GM12865 (cell line): ENCODE measurements around the gene PLXDC2.

Experiments used
- DNase-seq: peaks from one replicate; pipeline ENCODE4 v3.0.0; 2010; ENCODE audit warnings: low read depth
- H3K4me3 ChIP-seq: 2 replicates; pipeline ENCODE4 v1.5.1; 2011; ENCODE audit warnings: mild to moderate bottlenecking, low read depth, low read length, control low read depth
- TF ChIP-seq, protein P1 (sequence below): IDR thresholded peaks from 2 replicates; pipeline ENCODE4 v1.5.1; 2011; ENCODE audit warnings: low read length, control low read depth, low read depth, inconsistent platforms; ENCODE audit not compliant: insufficient read depth; ENCODE audit errors: missing control alignments

The PLXDC2 gene

DNA sequence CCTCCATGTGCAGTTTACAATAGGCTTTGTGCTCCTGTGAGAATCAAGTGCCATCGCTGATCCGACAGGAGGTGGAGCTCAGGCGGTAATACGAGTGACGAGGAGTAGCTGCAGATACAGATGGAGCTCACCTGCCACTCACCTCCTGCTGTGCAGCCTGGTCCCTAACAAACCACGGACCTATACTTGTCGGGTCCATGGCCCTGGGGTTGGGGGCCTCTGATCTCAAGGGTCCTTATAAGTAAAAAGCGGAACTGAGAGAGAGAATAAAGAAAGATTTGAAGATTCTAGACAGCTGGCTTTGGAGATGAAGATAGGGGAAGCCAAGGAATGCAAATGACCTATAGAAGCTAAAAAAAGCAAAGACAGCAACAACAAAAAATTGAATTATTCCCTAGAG is 130.6 kb downstream of the PLXDC2 start:
- peak; percentile 37 for DNase-seq
- TF ChIP-seq, protein P1, sequence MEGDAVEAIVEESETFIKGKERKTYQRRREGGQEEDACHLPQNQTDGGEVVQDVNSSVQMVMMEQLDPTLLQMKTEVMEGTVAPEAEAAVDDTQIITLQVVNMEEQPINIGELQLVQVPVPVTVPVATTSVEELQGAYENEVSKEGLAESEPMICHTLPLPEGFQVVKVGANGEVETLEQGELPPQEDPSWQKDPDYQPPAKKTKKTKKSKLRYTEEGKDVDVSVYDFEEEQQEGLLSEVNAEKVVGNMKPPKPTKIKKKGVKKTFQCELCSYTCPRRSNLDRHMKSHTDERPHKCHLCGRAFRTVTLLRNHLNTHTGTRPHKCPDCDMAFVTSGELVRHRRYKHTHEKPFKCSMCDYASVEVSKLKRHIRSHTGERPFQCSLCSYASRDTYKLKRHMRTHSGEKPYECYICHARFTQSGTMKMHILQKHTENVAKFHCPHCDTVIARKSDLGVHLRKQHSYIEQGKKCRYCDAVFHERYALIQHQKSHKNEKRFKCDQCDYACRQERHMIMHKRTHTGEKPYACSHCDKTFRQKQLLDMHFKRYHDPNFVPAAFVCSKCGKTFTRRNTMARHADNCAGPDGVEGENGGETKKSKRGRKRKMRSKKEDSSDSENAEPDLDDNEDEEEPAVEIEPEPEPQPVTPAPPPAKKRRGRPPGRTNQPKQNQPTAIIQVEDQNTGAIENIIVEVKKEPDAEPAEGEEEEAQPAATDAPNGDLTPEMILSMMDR = no peak
- no peak overlapping the region for H3K4me3 ChIP-seq

DNA sequence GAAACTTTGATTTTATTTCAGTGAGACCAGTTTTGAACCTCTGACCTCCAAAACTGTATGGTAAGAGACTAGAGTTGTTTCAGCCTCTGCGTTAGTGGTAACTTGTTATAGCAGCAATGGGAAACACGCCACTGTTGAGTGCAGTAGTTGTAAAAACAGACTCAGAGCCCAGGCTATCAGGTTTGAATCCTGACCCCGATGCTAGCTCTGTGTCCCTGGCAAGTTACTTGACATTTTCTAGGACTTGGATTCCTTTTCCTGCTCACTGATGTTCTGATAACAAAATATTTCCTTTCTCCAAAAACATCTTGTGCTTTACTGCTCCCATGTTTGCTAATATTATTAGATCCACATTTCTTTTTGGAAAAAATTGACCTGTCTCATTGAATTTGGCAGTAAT is 131.0 kb downstream of the PLXDC2 start:
- TF ChIP-seq, protein P1 = no peak
- DNase-seq = no peak

DNA sequence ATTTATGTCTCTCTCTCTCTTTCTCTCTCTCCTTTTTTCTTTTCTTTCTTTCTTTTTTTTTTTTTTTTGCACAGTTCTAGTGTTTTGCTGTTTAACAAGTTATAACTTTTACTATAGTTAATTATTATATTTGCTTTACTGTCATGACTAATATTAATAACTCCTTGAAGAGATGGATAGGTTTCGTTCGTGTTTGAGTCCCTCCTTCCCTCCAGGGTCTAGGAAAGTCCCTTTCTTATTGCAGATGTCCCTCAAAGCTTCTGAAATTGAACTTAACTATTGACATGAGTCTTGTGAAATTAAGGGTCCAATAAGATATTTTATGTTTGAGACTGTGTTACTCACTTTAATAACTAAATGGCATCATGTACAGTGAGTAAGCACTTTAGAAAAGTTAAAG is 131.4 kb downstream of the PLXDC2 start:
- TF ChIP-seq, protein P1 = no peak
- DNase-seq = peak; percentile 41
- H3K4me3 ChIP-seq = no peak overlapping the region

More for the DNA sequence above, 131.0 kb downstream of the PLXDC2 start:
- no peak overlapping the region for H3K4me3 ChIP-seq

DNA sequence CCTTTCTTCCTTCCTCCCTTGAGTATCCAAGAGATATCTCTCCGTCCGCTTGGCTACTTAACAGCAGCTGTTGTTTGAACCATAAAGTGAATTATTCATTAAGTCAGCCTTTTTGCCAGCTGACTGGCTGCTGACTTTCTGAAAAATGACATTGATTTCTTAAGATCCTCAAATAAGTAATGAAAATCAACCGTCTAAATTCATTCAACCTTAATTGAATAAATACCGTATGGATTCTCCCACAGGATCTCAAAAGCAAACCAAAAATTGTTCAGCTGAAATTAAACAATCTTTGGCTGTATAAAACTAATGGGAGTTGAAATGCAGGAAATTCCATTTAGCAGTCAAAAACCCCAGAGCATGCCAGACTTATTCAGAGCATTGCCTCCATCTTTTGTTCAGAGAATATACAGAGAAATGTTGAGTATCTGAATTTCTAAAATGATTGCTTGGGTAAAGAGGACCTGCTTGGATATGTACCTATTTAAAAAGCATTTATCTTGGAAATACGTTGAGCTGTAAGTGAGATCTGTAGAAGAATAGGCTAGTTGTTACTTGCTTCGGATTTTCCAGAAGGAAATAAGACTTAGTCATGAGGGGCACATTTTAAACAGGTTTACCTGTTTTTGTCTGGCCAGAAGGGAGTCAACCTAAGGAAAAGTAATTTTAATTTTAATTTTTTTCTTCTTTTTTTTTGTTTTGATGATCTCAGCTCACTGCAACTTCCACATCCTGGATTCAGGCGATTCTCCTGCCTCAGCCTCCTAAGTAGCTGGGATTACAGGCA is 136.2 kb downstream of the PLXDC2 start:
- no peak overlapping the region for H3K4me3 ChIP-seq
- TF ChIP-seq, protein P1 = no peak
- no peak for DNase-seq

DNA sequence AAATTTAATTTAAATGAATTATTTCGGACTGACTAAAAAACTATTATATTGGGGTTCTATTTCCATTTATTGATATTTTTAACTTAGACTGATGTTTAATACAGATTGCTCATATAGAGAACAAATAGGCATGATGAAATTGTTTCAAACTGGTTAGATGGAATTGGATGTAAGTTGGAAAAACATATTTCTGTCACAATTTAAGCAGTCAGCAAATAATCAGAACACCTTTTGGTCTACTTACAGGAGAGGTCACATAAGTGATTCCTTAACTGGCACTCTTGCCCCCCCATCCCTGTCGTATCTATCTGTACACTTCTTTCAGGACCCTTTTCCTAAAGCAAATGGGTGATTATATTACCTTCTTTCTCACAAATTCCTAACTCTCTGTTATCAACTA is 138.4 kb downstream of the PLXDC2 start:
- DNase-seq = no peak

DNA sequence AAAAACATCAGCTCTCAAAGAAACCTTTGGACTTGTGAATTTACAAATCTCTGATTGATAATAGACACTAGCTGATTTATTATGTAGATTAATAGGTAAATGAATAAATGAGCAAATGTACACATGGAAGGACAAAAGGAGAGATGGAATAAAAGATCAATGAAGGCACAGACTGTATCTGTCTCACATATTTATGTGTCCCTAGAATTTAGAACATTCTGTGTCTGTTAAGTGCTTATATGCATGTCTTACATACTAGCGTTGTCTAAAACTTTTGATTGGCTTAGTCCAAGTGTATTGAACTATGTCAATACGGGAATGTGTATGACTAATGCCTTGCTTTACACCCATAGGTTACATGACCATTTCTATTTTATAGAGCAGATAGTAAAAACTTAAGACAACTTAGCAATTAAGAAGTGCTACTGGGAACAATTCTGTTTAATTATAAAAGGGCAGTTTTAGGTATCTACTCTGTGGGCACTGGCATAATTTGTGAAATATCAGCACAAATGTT is 140.3 kb downstream of the PLXDC2 start:
- no peak for DNase-seq
- TF ChIP-seq, protein P1 = no peak
- H3K4me3 ChIP-seq = no peak overlapping the region

More for the DNA sequence above, 138.4 kb downstream of the PLXDC2 start:
- TF ChIP-seq, protein P1 = no peak
- no peak overlapping the region for H3K4me3 ChIP-seq
